ENCODE measurements around the gene CATSPER4. TPM values are rescaled to one million over a fixed set of nuclear protein-coding genes. Genes with fewer than 3 reads are reported as not detected.

Gene CATSPER4
- total RNA-seq, 1 experiment from 2014 or later: not detected

GRCh38 chr1:26191739-26192138 is 1.3 kb downstream of the CATSPER4 start:
- H2BK120ac ChIP-seq (ENCODE audit: low read depth, low read length, poor library complexity, severe bottlenecking): no peak overlapping the region

More at GRCh38 chr1:26191739-26192138, 1.3 kb downstream of the CATSPER4 start:
- no peak overlapping the region for H3K9ac ChIP-seq (ENCODE audit: extremely low read depth, insufficient read length, low read length)
- peaks cover 13 to 19% of the 10 kb centered on the region in 2 experiments for H3K4me1 Mint-ChIP-seq
- no peak overlapping the region for H2AFZ ChIP-seq (ENCODE audit: low read length)
- no peak for DNase-seq
- no CpG with 5 or more reads among the region's 3 CpGs for WGBS (ENCODE audit: extremely low coverage, insufficient read length, low lambda C conversion rate)
- no peaks in the 10 kb centered on the region for H3K9me3 ChIP-seq (ENCODE audit: control insufficient read depth, low read depth, low read length)
- peaks cover 2% of the 10 kb centered on the region for H3K27me3 Mint-ChIP-seq (ENCODE audit: low read depth)
- no peak overlapping the region for H2BK20ac ChIP-seq (ENCODE audit: low read depth, low read length, poor library complexity, severe bottlenecking)
- no peak overlapping the region for H3K18ac ChIP-seq (ENCODE audit: insufficient read length, low read depth, low read length)
- no peak overlapping the region for H3K14ac ChIP-seq (ENCODE audit: insufficient read depth, low read length)
- H2BK5ac ChIP-seq (ENCODE audit: insufficient read length, low read length): no peak overlapping the region
- no peaks in the 10 kb centered on the region for H3K4me1 ChIP-seq (ENCODE audit: insufficient read depth, low read length)
- no peak overlapping the region for H3T11ph ChIP-seq (ENCODE audit: low read length)
- no peak overlapping the region for H3K4me2 ChIP-seq (ENCODE audit: insufficient read depth, insufficient read length, low read length)
- H3K9me3 Mint-ChIP-seq: no peaks in the 10 kb centered on the region
- no peak overlapping the region for H2BK12ac ChIP-seq (ENCODE audit: insufficient read length, low read depth, low read length)
- no peak overlapping the region for H4K5ac ChIP-seq (ENCODE audit: insufficient read length, low read depth, low read length)
- H4K91ac ChIP-seq (ENCODE audit: insufficient read length, low read depth, low read length): no peak overlapping the region
- no peaks in the 10 kb centered on the region for H3K79me2 ChIP-seq (ENCODE audit: insufficient read depth, low read length)
- H2AK5ac ChIP-seq (ENCODE audit: insufficient read length, low read length): no peak overlapping the region
- H4K8ac ChIP-seq (replicated peaks; ENCODE audit: insufficient read length, low read depth, low read length): no peak overlapping the region
- no peak for TF ChIP-seq CTCF (conservative IDR thresholded peaks at IDR 0.05)
- H2BK15ac ChIP-seq (ENCODE audit: low read depth, low read length): no peak overlapping the region
- H3K4me3 Mint-ChIP-seq: no peak overlapping the region; a peak in 1 of 5 replicates
- no peak overlapping the region for H3K4ac ChIP-seq (ENCODE audit: low read depth, low read length)
- no peaks in the 10 kb centered on the region for H4K20me1 ChIP-seq (ENCODE audit: control insufficient read depth, insufficient read depth, insufficient read length)
- no peak overlapping the region for H3K56ac ChIP-seq (ENCODE audit: insufficient read length, low read depth, low read length)
- no peak overlapping the region for H3K27ac Mint-ChIP-seq
- H3K36me3 Mint-ChIP-seq (ENCODE audit: insufficient read depth in 1 of 3, low read depth in 3 of 3): peaks cover 5 to 16% (median 6%) of the 10 kb centered on the region in 3 experiments; a peak in 5 of 7 replicates
- no peaks in the 10 kb centered on the region for H3K23me2 ChIP-seq (ENCODE audit: insufficient read length, low read depth, low read length, poor library complexity, severe bottlenecking)
- no peak overlapping the region for H3K27ac ChIP-seq (ENCODE audit: insufficient read length, low read depth, low read length)
- no peaks in the 10 kb centered on the region for H3K79me1 ChIP-seq (ENCODE audit: insufficient read depth, low read depth, low read length, poor library complexity, severe bottlenecking)
- no peaks in the 10 kb centered on the region for H3K27me3 ChIP-seq (ENCODE audit: insufficient read depth, low read length)
- H3K23ac ChIP-seq (ENCODE audit: insufficient read length, low read depth, low read length): no peak overlapping the region
